DMS 273 (cell line): ENCODE data around the gene NME3.
"Not testable (repeated sequence)": the region's sequence is repeated elsewhere in the genome, so short reads cannot be mapped to it uniquely, and the experiment has no call there.

Experiments
- DNase-seq: peaks from one replicate; lab custom pipeline; 2025; ENCODE audit not compliant: unreplicated experiment; lab: John Stamatoyannopoulos, UW

Gene NME3

GRCh38 chr16:1771188-1771863 is at the start of gene NME3:
Gene NME3, minus strand, starts transcription at chr16:1771543. Its CDS starts 9 bp downstream, at chr16:1771534.
- peak; percentile 76 for DNase-seq

DNA sequence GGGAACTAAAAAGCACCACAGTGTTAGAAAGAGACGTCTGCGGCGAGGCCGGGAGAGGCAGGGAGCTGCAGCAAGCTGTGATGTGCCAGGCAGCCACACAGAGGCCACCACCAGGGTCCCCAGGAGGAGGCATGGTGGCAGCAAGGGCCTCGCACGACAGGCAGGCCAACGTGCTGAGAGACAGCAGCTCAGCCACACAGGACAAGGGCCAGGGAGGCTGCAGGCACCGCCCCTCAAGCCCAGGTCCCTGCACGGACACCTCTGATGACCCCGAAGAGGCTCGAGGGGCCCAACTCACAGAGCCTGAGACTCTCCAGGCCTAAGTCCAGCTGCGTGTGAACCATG is 49.6 kb upstream of the NME3 start:
- no peak for DNase-seq

GRCh38 chr16:1820096-1820945 is 49.0 kb upstream of the NME3 start:
- DNase-seq: no peak

GRCh38 chr16:1819611-1820010 is 48.3 kb upstream of the NME3 start:
- DNase-seq: no peak

- no peak for DNase-seq
These were observed 47.7 kb upstream of the NME3 start for GRCh38 chr16:1818873-1819525.

DNA sequence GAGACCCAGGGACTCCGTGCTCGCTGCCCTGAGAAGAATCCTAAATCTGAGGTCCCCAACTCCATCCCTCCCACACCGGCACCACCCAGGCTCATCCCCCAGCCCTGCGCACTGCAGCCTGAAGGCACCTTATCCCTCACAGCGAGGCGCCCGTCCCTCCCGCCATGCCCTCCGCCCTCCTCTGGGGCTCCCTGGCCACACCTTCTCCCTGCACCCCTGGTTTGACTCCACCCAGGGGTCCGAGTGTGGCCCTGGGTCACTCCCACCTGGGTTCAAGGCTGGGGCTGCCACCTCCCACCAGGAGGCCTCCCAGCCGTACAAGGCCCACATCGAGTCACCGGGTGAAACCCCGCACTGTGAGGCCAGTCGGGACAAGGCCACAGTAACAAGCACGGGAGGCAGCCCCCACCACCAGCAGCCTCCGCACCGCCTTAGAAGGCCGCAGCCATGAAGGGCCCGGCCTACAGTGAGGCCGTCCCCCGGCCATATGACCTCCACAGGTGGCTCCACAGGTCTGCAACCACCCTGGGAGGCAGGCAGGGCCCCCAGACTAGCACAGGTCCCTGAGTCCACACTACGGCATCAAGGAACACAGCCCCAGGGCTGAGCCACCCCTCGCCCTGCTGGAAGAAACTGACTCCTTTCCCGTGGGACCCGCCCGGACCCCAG is 47.0 kb upstream of the NME3 start:
- DNase-seq: no peak

GRCh38 chr16:1817716-1818115 is 46.4 kb upstream of the NME3 start:
- no peak for DNase-seq

- DNase-seq: no peak
These were observed 45.9 kb upstream of the NME3 start for GRCh38 chr16:1817276-1817589.

DNA sequence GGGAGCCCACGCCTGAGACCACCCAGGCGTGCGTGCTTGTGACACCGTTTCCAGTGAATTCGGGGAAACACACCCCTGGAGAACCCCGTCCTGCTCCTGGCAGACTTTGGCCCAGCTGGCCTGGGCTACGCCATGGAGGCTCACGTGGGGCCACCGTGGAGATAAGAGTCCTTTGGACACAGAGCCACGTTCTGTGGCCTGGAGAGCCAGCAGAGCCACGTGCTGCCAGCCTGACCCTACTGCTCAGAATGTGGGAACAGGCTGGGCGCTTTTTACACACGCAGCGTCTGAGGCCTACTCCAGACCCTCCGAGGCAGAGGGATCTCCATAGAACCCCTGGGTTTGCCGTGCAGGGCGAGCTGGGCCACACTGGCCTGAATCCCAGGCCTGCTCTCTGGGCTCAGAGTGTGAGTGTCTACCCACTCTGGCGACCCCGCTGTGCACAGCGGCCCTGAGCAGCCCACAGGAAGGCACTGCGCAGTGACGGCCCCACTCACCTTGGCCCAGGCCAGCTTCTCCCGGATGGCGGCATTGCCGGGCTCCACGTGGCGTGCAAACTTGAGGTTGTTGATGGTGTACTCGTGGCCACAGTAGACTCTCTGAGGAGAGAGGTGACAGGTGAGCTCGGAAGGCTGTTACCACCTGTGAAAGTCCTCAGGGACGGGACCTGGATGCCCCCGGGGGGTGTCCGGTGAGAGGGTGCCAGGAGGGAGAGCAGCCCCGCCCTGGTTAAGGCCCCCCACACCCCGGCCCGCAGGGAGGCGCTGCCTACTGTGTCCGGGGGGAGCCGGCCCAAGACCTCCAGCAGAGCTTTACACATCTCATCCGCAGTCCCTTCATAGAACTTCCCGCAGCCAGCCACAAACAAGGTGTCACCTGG is 45.3 kb upstream of the NME3 start:
- no peak for DNase-seq

DNA sequence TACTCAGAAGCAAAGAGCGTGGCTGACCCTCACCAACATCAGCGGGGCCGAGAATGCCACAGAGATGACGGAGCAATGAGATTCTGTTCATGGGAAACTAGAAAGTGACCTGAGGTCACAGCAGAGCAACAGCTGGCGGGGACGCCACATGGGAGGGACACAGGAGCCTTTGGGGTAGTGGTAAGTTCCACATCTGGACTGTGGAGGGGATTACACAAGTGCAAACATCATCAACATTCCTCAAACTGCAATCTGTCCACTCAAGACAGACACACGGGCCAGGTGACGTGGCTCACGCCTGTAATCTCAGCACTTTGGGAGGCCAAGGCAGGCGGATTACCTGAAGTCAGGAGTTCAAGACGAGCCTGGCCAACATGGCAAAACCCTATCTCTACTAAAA is 44.1 kb upstream of the NME3 start:
- DNase-seq: no peak

DNA sequence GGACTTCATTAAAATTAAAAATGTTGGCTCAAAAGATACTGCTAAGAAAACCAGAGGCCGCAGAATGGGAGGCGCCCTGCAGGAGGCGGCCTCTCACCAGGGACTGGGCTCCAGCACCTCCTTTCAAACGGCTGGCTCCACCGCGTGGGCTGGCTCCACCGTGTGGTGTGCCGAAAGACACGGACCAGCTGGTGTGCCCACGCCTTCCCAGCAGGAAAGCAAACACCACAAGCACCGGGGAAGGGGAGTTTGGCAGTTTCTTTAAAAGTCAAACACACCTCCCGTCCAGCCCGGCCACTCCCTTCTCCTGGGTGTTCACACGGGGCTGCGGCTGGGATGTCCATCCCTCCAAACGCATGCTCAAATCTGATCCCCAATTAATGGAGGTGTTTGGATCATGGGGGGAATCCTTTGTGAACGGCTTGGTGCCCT is 41.4 kb upstream of the NME3 start:
- peak; percentile 96 for DNase-seq

GRCh38 chr16:1810536-1810935 is 39.2 kb upstream of the NME3 start:
- no peak for DNase-seq

GRCh38 chr16:1810106-1810505 is 38.8 kb upstream of the NME3 start:
- no peak for DNase-seq

- DNase-seq: no peak
These were observed 38.0 kb upstream of the NME3 start for GRCh38 chr16:1809281-1809801.

GRCh38 chr16:1808691-1809090 is 37.3 kb upstream of the NME3 start:
- no peak for DNase-seq

DNA sequence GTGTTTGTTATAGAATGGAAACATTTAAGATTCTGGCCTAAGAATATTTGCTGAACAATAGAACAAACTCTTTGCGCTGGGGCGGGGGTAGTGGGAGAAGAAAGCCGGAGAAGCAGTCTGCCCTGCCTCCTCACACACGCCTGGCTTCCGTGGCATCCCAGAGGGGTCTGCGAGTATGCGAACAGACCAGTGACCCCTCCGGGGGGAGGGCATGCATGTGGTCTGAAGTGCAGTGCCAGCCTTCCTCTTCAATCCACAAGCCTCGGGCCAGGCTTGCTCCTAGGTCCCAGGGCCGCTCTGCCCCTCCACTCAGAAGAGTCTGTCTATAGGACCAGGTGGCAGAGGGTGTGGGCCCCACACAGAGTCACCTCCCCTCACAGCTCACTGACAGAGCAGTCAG is 36.3 kb upstream of the NME3 start:
- no peak for DNase-seq

GRCh38 chr16:1800701-1801100 is 29.4 kb upstream of the NME3 start:
- no peak for DNase-seq

GRCh38 chr16:1799263-1799662 is 27.9 kb upstream of the NME3 start:
- not testable (repeated sequence) for DNase-seq

- DNase-seq: no peak
These were observed 23.7 kb upstream of the NME3 start for GRCh38 chr16:1794908-1795666.
